Loucy (cell line): Measurements from ENCODE around the gene ZBTB16.
A peak's percentile ranks its signal among the peaks of the same experiment; 100 is the strongest.

ENCODE experiments used
- H2AFZ ChIP-seq: fragments of 200-600 bp; sonication (generic); 2 replicates; pipeline ENCODE4 v1.6.0; 2016; ENCODE audit warnings: antibody characterized with exemption, mild to moderate bottlenecking, low read length, moderate library complexity
- H3F3A ChIP-seq: fragments of 200-600 bp; 2 replicates; pipeline ENCODE4 v1.6.0; 2016; ENCODE audit warnings: antibody characterized with exemption, low read depth, mild to moderate bottlenecking
- H3K27me3 ChIP-seq: fragments of 200-600 bp; sonication (generic); 2 replicates; pipeline ENCODE4 v1.6.1; 2014; ENCODE audit warnings: low read length, mild to moderate bottlenecking; ENCODE audit not compliant: insufficient read depth, poor library complexity, severe bottlenecking
- H3K36me3 ChIP-seq: fragments of 200-600 bp; sonication (generic); 2 replicates; pipeline ENCODE4 v1.6.1; 2016; ENCODE audit warnings: low read length; ENCODE audit not compliant: insufficient read depth
- H3K4me1 ChIP-seq: fragments of 200-600 bp; sonication (generic); 2 replicates; pipeline ENCODE4 v1.5.1; 2014; ENCODE audit warnings: low read length, mild to moderate bottlenecking; ENCODE audit not compliant: insufficient read depth, poor library complexity, severe bottlenecking
- H3K4me2 ChIP-seq: fragments of 200-600 bp; sonication (generic); 2 replicates; pipeline ENCODE4 v1.6.0; 2014; ENCODE audit warnings: antibody characterized with exemption, low read length, low read depth, mild to moderate bottlenecking; ENCODE audit not compliant: poor library complexity, severe bottlenecking
- H3K4me3 ChIP-seq: fragments of 200-600 bp; sonication (generic); 2 replicates; pipeline ENCODE4 v1.5.1; 2014; ENCODE audit warnings: low read length, mild to moderate bottlenecking, mixed read lengths; ENCODE audit not compliant: poor library complexity, severe bottlenecking
- H3K79me2 ChIP-seq: fragments of 200-600 bp; sonication (generic); 2 replicates; pipeline ENCODE4 v1.6.1; 2014; ENCODE audit warnings: low read length; ENCODE audit not compliant: insufficient read depth
- H3K9ac ChIP-seq: fragments of 200-600 bp; sonication (generic); 2 replicates; pipeline ENCODE4 v1.6.0; 2014; ENCODE audit warnings: mild to moderate bottlenecking, low read depth, low read length, moderate library complexity; ENCODE audit not compliant: poor library complexity, severe bottlenecking
- H3K9me2 ChIP-seq: fragments of 200-600 bp; sonication (generic); replicated peaks from 2 replicates; pipeline ENCODE4 v1.6.1; 2016; ENCODE audit warnings: low read depth, low read length, mixed read lengths
- H3K9me3 ChIP-seq: fragments of 200-600 bp; sonication (generic); 2 replicates; pipeline ENCODE4 v1.6.1; 2014; ENCODE audit warnings: mild to moderate bottlenecking, antibody characterized with exemption, low read length, low read depth; ENCODE audit not compliant: insufficient read depth
- H4K20me1 ChIP-seq: fragments of 200-600 bp; sonication (generic); 2 replicates; pipeline ENCODE4 v1.6.0; 2014; ENCODE audit warnings: antibody characterized with exemption, low read length, mild to moderate bottlenecking; ENCODE audit not compliant: insufficient read depth, poor library complexity, severe bottlenecking
- CTCF ChIP-seq: fragments of 200-600 bp; sonication (generic); conservative IDR thresholded peaks from 2 replicates; pipeline ENCODE4 v1.5.1; 2014; ENCODE audit warnings: mild to moderate bottlenecking, antibody characterized with exemption, low read length
- EZH2phosphoT487 ChIP-seq: fragments of 200-600 bp; IDR thresholded peaks from 2 replicates; pipeline ENCODE4 v1.6.1; 2018; ENCODE audit warnings: antibody characterized with exemption, mild to moderate bottlenecking, moderate library complexity, borderline replicate concordance

Gene ZBTB16

GRCh38 chr11:114091516-114092397 is 32.2 kb downstream of the ZBTB16 start:
- Histone ChIP-seq H3K4me1 (peaks cover 59% of the 10 kb centered on the region), H4K20me1 (no peaks in the 10 kb centered on the region), H3K79me2 (no peaks in the 10 kb centered on the region), H3K4me3 (no peak overlapping the region), H3K36me3 (no peaks in the 10 kb centered on the region), H3K4me2 (no peak overlapping the region), H3K9me2 (no peaks in the 10 kb centered on the region), H3K9me3 (no peaks in the 10 kb centered on the region), H3K27me3 (no peaks in the 10 kb centered on the region), H3F3A (no peaks in the 10 kb centered on the region), H3K9ac (peak overlapping the region; percentile 43), H2AFZ (no peak overlapping the region)
- TF ChIP-seq EZH2phosphoT487 (no peak), CTCF (no peak)

- H3K4me2 ChIP-seq = no peak overlapping the region
- H3F3A ChIP-seq = no peaks in the 10 kb centered on the region
- no peaks in the 10 kb centered on the region for H3K9me3 ChIP-seq
- no peak overlapping the region for H2AFZ ChIP-seq
- no peaks in the 10 kb centered on the region for H3K79me2 ChIP-seq
- no peaks in the 10 kb centered on the region for H3K36me3 ChIP-seq
- H3K27me3 ChIP-seq = no peaks in the 10 kb centered on the region
- peak overlapping the region; percentile 43 for H3K9ac ChIP-seq
- no peaks in the 10 kb centered on the region for H4K20me1 ChIP-seq
- TF ChIP-seq EZH2phosphoT487 = no peak
- no peak for TF ChIP-seq CTCF
- no peaks in the 10 kb centered on the region for H3K9me2 ChIP-seq
- no peak overlapping the region for H3K4me3 ChIP-seq
- peaks cover 59% of the 10 kb centered on the region for H3K4me1 ChIP-seq
Measured at GRCh38 chr11:114092478-114092877, 33.0 kb downstream of the ZBTB16 start.

- Histone ChIP-seq H4K20me1 (no peaks in the 10 kb centered on the region), H3K9me2 (no peaks in the 10 kb centered on the region), H3K4me2 (no peak overlapping the region), H2AFZ (no peak overlapping the region), H3K27me3 (no peaks in the 10 kb centered on the region), H3K9ac (no peak overlapping the region), H3K4me3 (no peak overlapping the region), H3K79me2 (no peaks in the 10 kb centered on the region), H3F3A (no peaks in the 10 kb centered on the region), H3K9me3 (no peaks in the 10 kb centered on the region), H3K4me1 (peaks cover 60% of the 10 kb centered on the region), H3K36me3 (no peaks in the 10 kb centered on the region)
- TF ChIP-seq EZH2phosphoT487 (no peak), CTCF (no peak)
Measured at GRCh38 chr11:114092953-114093352, 33.4 kb downstream of the ZBTB16 start.
